Panc1 (cell line): ENCODE results near the gene PRAC1.

Source experiments
- CTCF ChIP-seq: fragments of 450-650 bp; IDR thresholded peaks from 2 replicates; pipeline ENCODE4 v1.5.1; 2017; ENCODE audit warnings: mild to moderate bottlenecking
- POLR2AphosphoS5 ChIP-seq: IDR thresholded peaks from 2 replicates; pipeline ENCODE4 v1.6.1; 2012; ENCODE audit warnings: mild to moderate bottlenecking, low read depth, low read length, moderate library complexity
- REST ChIP-seq, 2 experiments: IDR thresholded peaks; 2 replicates each; pipeline ENCODE4 v1.6.1; 2011 to 2012; ENCODE audit warnings: low read depth in 2 of 2, control low read depth in 1 of 2, low read length in 1 of 2, mild to moderate bottlenecking in 1 of 2, moderate library complexity in 1 of 2; ENCODE audit not compliant: insufficient read depth in 1 of 2

- TF ChIP-seq CTCF (no peak), POLR2AphosphoS5 (no peak), REST (IDR thresholded peaks at IDR 0.05; ENCODE audit: insufficient read depth in 1 of 2, low read depth in 2 of 2, low read length in 1 of 2) (no peak)
Measured at GRCh38 chr17:48751733-48752398, 29.5 kb upstream of the PRAC1 start.
